ENCODE measurements around the gene PTPRZ1. TPM values are rescaled to one million over a fixed set of nuclear protein-coding genes. Genes with fewer than 3 reads are reported as not detected.

The PTPRZ1 gene
- total RNA-seq, 1 donor from 2014 or later: 8.1 TPM

GRCh38 chr7:121871188-121871587, 1.8 kb upstream of the PTPRZ1 start:
- H3K36me3 ChIP-seq: no peaks in the 10 kb centered on the region
- H3K4me1 ChIP-seq: no peaks in the 10 kb centered on the region
- intact Hi-C loops (cut with DNase I): no loop called here
- H3K4me3 ChIP-seq: no peak overlapping the region
- H3K27me3 ChIP-seq: no peaks in the 10 kb centered on the region
- no peak for DNase-seq (ENCODE audit: extremely low spot score in 2 of 2)
- H3K27ac ChIP-seq: no peak overlapping the region
- TF ChIP-seq POLR2A (IDR thresholded peaks at IDR 0.05): no peak
- TF ChIP-seq CTCF (IDR thresholded peaks at IDR 0.05): no peak
- no peak for TF ChIP-seq POLR2AphosphoS5 (IDR thresholded peaks at IDR 0.05; ENCODE audit: insufficient read depth in 1 of 2, low read depth in 1 of 2)
- H3K9me3 ChIP-seq: no peaks in the 10 kb centered on the region

DNA sequence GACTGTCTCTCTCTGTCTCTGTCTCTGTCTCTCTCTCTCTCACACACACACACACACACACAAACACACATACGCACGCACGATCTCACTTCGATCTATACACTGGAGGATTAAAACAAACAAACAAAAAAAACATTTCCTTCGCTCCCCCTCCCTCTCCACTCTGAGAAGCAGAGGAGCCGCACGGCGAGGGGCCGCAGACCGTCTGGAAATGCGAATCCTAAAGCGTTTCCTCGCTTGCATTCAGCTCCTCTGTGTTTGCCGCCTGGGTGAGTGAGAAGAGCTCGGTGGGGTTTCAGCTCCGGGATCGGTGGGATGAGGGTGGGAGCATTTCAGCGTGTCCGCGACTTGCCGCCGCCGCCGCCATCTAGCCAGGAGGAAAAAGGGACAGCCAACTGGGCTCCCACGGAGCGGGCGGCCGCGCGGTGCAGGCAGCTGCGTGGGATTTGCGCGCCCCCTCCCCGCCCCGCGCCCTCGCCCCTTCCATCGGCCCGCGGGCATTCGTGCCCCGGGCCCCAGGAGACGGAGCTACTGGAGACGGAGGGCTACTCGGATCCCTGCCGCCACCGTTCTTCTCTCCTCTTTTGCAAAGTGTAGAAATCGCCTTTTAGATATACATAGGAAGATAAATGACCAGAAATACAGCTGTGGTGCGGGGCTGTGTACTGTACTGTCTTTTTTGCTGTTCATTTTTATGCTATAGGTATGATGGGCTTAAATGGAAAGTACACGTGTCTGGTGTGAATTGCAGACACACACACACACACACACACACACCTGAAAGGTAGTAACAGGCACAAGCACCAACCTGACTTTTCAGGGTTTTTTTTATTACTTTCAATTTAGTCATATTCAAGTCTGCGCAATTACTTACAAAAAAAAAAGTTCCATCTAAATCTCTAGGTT, 581 bp downstream of the PTPRZ1 start:
- Histone ChIP-seq H3K4me1 (no peaks in the 10 kb centered on the region), H3K36me3 (no peaks in the 10 kb centered on the region), H3K9me3 (no peaks in the 10 kb centered on the region), H3K27ac (no peak overlapping the region), H3K27me3 (no peaks in the 10 kb centered on the region), H3K4me3 (peak overlapping the region; percentile 58)
- TF ChIP-seq POLR2A (IDR thresholded peaks at IDR 0.05) (no peak), POLR2AphosphoS5 (IDR thresholded peaks at IDR 0.05; ENCODE audit: insufficient read depth in 1 of 2, low read depth in 1 of 2) (no peak)
- no peak for DNase-seq (ENCODE audit: extremely low spot score in 2 of 2)
- intact Hi-C loops (cut with DNase I): no loop called here

DNA sequence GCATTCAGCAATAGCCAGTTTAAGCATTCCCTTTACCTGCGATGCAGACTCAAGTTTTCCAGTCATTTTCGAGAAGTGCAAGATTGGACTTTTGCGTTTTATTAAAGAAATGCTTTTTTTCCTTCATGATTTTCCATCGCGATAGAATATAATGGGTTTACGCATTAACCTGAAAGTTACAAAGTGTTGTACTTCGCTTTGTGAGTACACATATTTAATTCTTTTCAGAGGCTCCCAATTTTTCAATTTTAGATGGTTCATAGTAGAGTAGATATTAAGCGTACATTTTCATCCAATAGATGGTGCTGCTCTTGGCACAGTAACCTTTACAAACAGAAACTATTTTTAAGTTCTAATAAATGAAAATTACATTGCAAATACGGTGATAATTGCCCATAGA, 1.3 kb downstream of the PTPRZ1 start:
- H3K27me3 ChIP-seq: no peaks in the 10 kb centered on the region
- H3K27ac ChIP-seq: no peak overlapping the region
- no peaks in the 10 kb centered on the region for H3K4me1 ChIP-seq
- peak overlapping the region; percentile 58 for H3K4me3 ChIP-seq
- TF ChIP-seq CTCF (IDR thresholded peaks at IDR 0.05): no peak
- TF ChIP-seq POLR2AphosphoS5 (IDR thresholded peaks at IDR 0.05; ENCODE audit: insufficient read depth in 1 of 2, low read depth in 1 of 2): no peak
- TF ChIP-seq POLR2A (IDR thresholded peaks at IDR 0.05): no peak
- no peak for DNase-seq (ENCODE audit: extremely low spot score in 2 of 2)
- intact Hi-C loops (cut with DNase I): no loop called here
- H3K36me3 ChIP-seq: no peaks in the 10 kb centered on the region
- no peaks in the 10 kb centered on the region for H3K9me3 ChIP-seq

DNA sequence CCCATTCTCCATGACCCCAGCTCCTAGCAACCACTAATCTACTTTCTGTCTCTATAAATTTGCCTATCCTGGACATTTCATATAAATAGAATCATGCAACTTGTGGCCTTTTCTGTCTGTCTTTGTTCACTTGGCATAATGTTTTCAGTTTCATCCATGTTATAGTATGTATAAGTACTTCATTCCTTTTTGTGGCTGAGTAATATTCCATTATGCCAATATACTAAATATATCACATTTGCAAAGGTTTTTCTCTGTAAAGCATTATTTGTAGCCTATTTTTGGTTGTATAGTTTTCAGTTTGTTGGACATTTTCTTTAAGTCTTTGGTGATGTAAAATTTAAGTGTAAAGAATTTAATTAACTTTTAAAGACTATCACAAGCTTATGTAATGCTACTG, 2.2 kb downstream of the PTPRZ1 start:
- TF ChIP-seq CTCF (IDR thresholded peaks at IDR 0.05): no peak
- TF ChIP-seq POLR2AphosphoS5 (IDR thresholded peaks at IDR 0.05; ENCODE audit: insufficient read depth in 1 of 2, low read depth in 1 of 2): no peak
- TF ChIP-seq POLR2A (IDR thresholded peaks at IDR 0.05): no peak
- no peaks in the 10 kb centered on the region for H3K9me3 ChIP-seq
- intact Hi-C loops (cut with DNase I): no loop called here
- no peaks in the 10 kb centered on the region for H3K27me3 ChIP-seq
- no peak for DNase-seq (ENCODE audit: extremely low spot score in 2 of 2)
- no peaks in the 10 kb centered on the region for H3K36me3 ChIP-seq
- H3K4me3 ChIP-seq: no peak overlapping the region
- H3K4me1 ChIP-seq: no peaks in the 10 kb centered on the region
- no peak overlapping the region for H3K27ac ChIP-seq

DNA sequence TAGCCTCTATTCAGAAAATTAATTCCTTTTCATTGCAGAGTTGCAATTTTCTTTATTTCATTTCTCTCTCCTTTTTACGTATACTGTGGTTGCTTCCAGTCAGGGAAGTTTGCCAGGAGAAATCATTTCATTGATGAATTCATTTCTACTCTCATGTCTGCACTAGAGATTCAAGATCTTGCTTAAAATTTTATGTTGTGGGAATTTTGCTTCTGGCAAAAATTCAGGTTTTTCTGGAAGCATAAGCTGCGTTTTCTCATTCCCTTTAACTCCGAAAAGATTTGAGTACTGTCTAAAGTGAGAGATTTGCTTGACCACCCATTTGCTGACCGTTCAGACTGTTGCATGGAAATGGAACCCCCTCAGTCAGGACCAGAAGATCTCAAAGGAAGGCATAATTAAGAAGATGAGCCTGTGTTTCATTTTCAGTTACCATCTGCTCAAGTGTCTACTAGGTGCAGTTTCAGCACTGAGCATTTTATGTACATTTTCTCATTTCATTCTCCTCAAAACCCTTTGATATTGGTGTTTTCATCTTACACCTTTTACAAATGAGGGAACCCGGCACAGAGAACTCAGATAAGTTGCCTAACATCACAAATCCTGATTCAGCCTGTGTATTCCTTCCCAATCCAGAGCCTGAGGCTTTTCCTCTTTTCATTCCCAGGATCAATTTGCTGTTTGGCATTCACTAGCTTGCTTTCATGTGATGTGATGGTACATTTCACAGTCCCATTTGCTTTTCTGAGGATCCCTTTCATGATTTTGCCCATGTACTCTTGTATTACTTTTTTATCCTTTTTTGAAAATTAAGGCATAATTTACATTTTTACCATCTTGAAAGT, 3.9 kb downstream of the PTPRZ1 start:
- TF ChIP-seq POLR2A (IDR thresholded peaks at IDR 0.05) (no peak), POLR2AphosphoS5 (IDR thresholded peaks at IDR 0.05; ENCODE audit: insufficient read depth in 1 of 2, low read depth in 1 of 2) (no peak), CTCF (IDR thresholded peaks at IDR 0.05) (no peak)
- Histone ChIP-seq H3K4me3 (no peak overlapping the region), H3K27me3 (no peaks in the 10 kb centered on the region), H3K36me3 (no peaks in the 10 kb centered on the region), H3K4me1 (no peaks in the 10 kb centered on the region), H3K27ac (no peak overlapping the region), H3K9me3 (no peaks in the 10 kb centered on the region)
- intact Hi-C loops (cut with DNase I): no loop called here
- DNase-seq (ENCODE audit: extremely low spot score in 2 of 2): no peak

Measured in vagina (tissue), 2 donors.